KMS-11 (cell line): ENCODE measurements around the gene PVALEF.

Source experiments
- H2AFZ ChIP-seq: fragments of 200-600 bp; sonication (generic); 2 replicates; pipeline ENCODE4 v1.6.1; 2016; ENCODE audit warnings: antibody characterized with exemption, mixed run types, low read depth
- H3K27ac ChIP-seq: fragments of 200-600 bp; sonication (generic); 2 replicates; pipeline ENCODE4 v1.6.1; 2016; ENCODE audit warnings: mild to moderate bottlenecking, mixed run types
- H3K27me3 ChIP-seq: fragments of 200-600 bp; sonication (generic); 2 replicates; pipeline ENCODE4 v1.6.1; 2017; ENCODE audit warnings: mild to moderate bottlenecking, low read depth, mixed run types, moderate library complexity; ENCODE audit not compliant: insufficient read depth
- H3K36me3 ChIP-seq: fragments of 200-600 bp; sonication (generic); 2 replicates; pipeline ENCODE4 v1.6.1; 2017; ENCODE audit warnings: mild to moderate bottlenecking, mixed run types; ENCODE audit not compliant: insufficient read depth
- H3K4me1 ChIP-seq: fragments of 200-600 bp; sonication (generic); 2 replicates; pipeline ENCODE4 v1.6.1; 2016; ENCODE audit warnings: mild to moderate bottlenecking, low read depth, mixed run types; ENCODE audit not compliant: poor library complexity, severe bottlenecking
- H3K4me2 ChIP-seq: fragments of 200-600 bp; sonication (generic); 2 replicates; pipeline ENCODE4 v1.7.0; 2016; ENCODE audit warnings: mild to moderate bottlenecking, mixed run types
- H3K4me3 ChIP-seq: fragments of 200-600 bp; sonication (generic); IDR thresholded peaks from 2 replicates; pipeline ENCODE4 v1.6.1; 2017; ENCODE audit warnings: low read depth, low read length, mixed read lengths; ENCODE audit not compliant: insufficient read depth
- H3K79me2 ChIP-seq: fragments of 200-600 bp; sonication (generic); 2 replicates; pipeline ENCODE4 v1.6.1; 2016; ENCODE audit warnings: low read depth, mixed run types; ENCODE audit not compliant: insufficient read depth
- H3K9ac ChIP-seq: fragments of 200-600 bp; sonication (generic); 2 replicates; pipeline ENCODE4 v1.6.1; 2016; ENCODE audit warnings: mild to moderate bottlenecking, mixed run types
- H4K20me1 ChIP-seq: fragments of 200-600 bp; sonication (generic); 2 replicates; pipeline ENCODE4 v1.6.1; 2016; ENCODE audit warnings: mild to moderate bottlenecking, mixed run types; ENCODE audit not compliant: insufficient read depth
- CTCF ChIP-seq: fragments of 200-600 bp; sonication (generic); conservative IDR thresholded peaks from 2 replicates; pipeline ENCODE4 v1.6.1; 2017; ENCODE audit warnings: low read depth, mild to moderate bottlenecking, antibody characterized with exemption, low read length, moderate library complexity, mixed read lengths

The PVALEF gene

GRCh38 chr17:81202318-81202717 is 37.0 kb downstream of the PVALEF start:
- no peak overlapping the region for H3K9ac ChIP-seq
- no peak overlapping the region for H3K4me2 ChIP-seq
- no peaks in the 10 kb centered on the region for H3K79me2 ChIP-seq
- no peaks in the 10 kb centered on the region for H4K20me1 ChIP-seq
- H3K4me1 ChIP-seq = no peaks in the 10 kb centered on the region
- H3K27ac ChIP-seq = no peak overlapping the region
- no peaks in the 10 kb centered on the region for H3K36me3 ChIP-seq
- no peaks in the 10 kb centered on the region for H3K27me3 ChIP-seq
- H3K4me3 ChIP-seq = no peak overlapping the region
- no peak overlapping the region for H2AFZ ChIP-seq
- no peak for TF ChIP-seq CTCF

GRCh38 chr17:81203136-81203535 is 37.8 kb downstream of the PVALEF start:
- H3K27ac ChIP-seq = no peak overlapping the region
- H4K20me1 ChIP-seq = no peaks in the 10 kb centered on the region
- H3K9ac ChIP-seq = no peak overlapping the region
- H3K79me2 ChIP-seq = no peaks in the 10 kb centered on the region
- TF ChIP-seq CTCF = no peak
- no peak overlapping the region for H3K4me3 ChIP-seq
- H3K4me2 ChIP-seq = no peak overlapping the region
- H3K27me3 ChIP-seq = no peaks in the 10 kb centered on the region
- H3K36me3 ChIP-seq = no peaks in the 10 kb centered on the region
- H2AFZ ChIP-seq = no peak overlapping the region
- H3K4me1 ChIP-seq = no peaks in the 10 kb centered on the region

- H3K36me3 ChIP-seq = no peaks in the 10 kb centered on the region
- no peaks in the 10 kb centered on the region for H3K27me3 ChIP-seq
- H3K27ac ChIP-seq = no peak overlapping the region
- no peak overlapping the region for H3K9ac ChIP-seq
- H2AFZ ChIP-seq = no peak overlapping the region
- H3K79me2 ChIP-seq = no peaks in the 10 kb centered on the region
- H3K4me1 ChIP-seq = no peaks in the 10 kb centered on the region
- no peak overlapping the region for H3K4me2 ChIP-seq
- no peaks in the 10 kb centered on the region for H4K20me1 ChIP-seq
- H3K4me3 ChIP-seq = no peak overlapping the region
- no peak for TF ChIP-seq CTCF
Measured at GRCh38 chr17:81204578-81204977, 39.3 kb downstream of the PVALEF start.

- no peak overlapping the region for H3K4me3 ChIP-seq
- H3K36me3 ChIP-seq = no peaks in the 10 kb centered on the region
- H3K4me1 ChIP-seq = no peaks in the 10 kb centered on the region
- no peak overlapping the region for H3K27ac ChIP-seq
- no peaks in the 10 kb centered on the region for H4K20me1 ChIP-seq
- no peak for TF ChIP-seq CTCF
- H3K9ac ChIP-seq = no peak overlapping the region
- H3K4me2 ChIP-seq = no peak overlapping the region
- no peak overlapping the region for H2AFZ ChIP-seq
- no peaks in the 10 kb centered on the region for H3K27me3 ChIP-seq
- H3K79me2 ChIP-seq = no peaks in the 10 kb centered on the region
Measured at GRCh38 chr17:81206166-81206565, 40.9 kb downstream of the PVALEF start.

- Histone ChIP-seq H2AFZ (no peak overlapping the region), H3K36me3 (no peaks in the 10 kb centered on the region)
- no peak for TF ChIP-seq CTCF
Measured at GRCh38 chr17:81206657-81207056, 41.4 kb downstream of the PVALEF start.

More at GRCh38 chr17:81206657-81207056, 41.4 kb downstream of the PVALEF start:
- no peak overlapping the region for H3K4me3 ChIP-seq
- H3K79me2 ChIP-seq = no peaks in the 10 kb centered on the region
- no peaks in the 10 kb centered on the region for H3K4me1 ChIP-seq
- no peak overlapping the region for H3K4me2 ChIP-seq
- H3K9ac ChIP-seq = no peak overlapping the region
- H3K27ac ChIP-seq = no peak overlapping the region
- H3K27me3 ChIP-seq = no peaks in the 10 kb centered on the region
- H4K20me1 ChIP-seq = no peaks in the 10 kb centered on the region
